ENCODE results near the gene WDFY3.
A peak's percentile ranks its signal among the peaks of the same experiment; 100 is the strongest.

- no peak for TF ChIP-seq CTCF (conservative IDR thresholded peaks at IDR 0.05; ENCODE audit: low read depth, low read length)
- TF ChIP-seq USF2 (IDR thresholded peaks at IDR 0.05; ENCODE audit: low read depth, low read length): no peak
- TF ChIP-seq MAFK (IDR thresholded peaks at IDR 0.05; ENCODE audit: low read depth, low read length): peak; percentile 16; the same call in 1 of the 2 replicates
- no peak for TF ChIP-seq CHD1 (IDR thresholded peaks at IDR 0.05; ENCODE audit: low read depth, low read length)
- no peak for TF ChIP-seq MXI1 (IDR thresholded peaks at IDR 0.05; ENCODE audit: borderline replicate concordance, low read depth, low read length)
- TF ChIP-seq POLR2A (IDR thresholded peaks at IDR 0.05; ENCODE audit: low read depth, low read length): no peak
Observed at GRCh38 chr4:84804136-84804535, 162.4 kb downstream of the WDFY3 start.
